Subcutaneous abdominal adipose tissue (tissue), 5 donors: Measurements from ENCODE around the gene DCP1B.
"Not testable (repeated sequence)": the region's sequence is repeated elsewhere in the genome, so short reads cannot be mapped to it uniquely, and the experiment has no call there.

Experiments
- H3K27ac ChIP-seq: one replicate; pipeline ENCODE4 v1.7.0; 2013; ENCODE audit warnings: low read depth, mild to moderate bottlenecking, inconsistent platforms, low read length, moderate library complexity
- H3K27me3 ChIP-seq, 5 donors: one replicate each; pipeline ENCODE4 v1.7.0; 2013; ENCODE audit warnings: low read length in 5 of 5, inconsistent platforms in 1 of 5; ENCODE audit not compliant: control insufficient read depth in 5 of 5, insufficient read depth in 4 of 5
- H3K36me3 ChIP-seq, 5 donors: one replicate each; pipeline ENCODE4 v1.7.0; 2013; ENCODE audit warnings: low read length in 5 of 5; ENCODE audit not compliant: control insufficient read depth in 5 of 5, insufficient read depth in 5 of 5
- H3K4me1 ChIP-seq, 5 donors: one replicate each; pipeline ENCODE4 v1.7.0; 2013; ENCODE audit warnings: low read length in 5 of 5, mild to moderate bottlenecking in 3 of 5, moderate library complexity in 1 of 5; ENCODE audit not compliant: control insufficient read depth in 5 of 5, insufficient read depth in 5 of 5
- H3K4me3 ChIP-seq, 5 donors: one replicate each; pipeline ENCODE4 v1.7.0; 2013; ENCODE audit warnings: low read length in 5 of 5, low read depth in 1 of 5
- H3K9ac ChIP-seq, 5 donors: one replicate each; pipeline ENCODE4 v1.7.0; 2013; ENCODE audit warnings: low read length in 5 of 5, mild to moderate bottlenecking in 4 of 5, moderate library complexity in 3 of 5
- H3K9me3 ChIP-seq, 5 donors: one replicate each; pipeline ENCODE4 v1.7.0; 2013; ENCODE audit warnings: low read length in 5 of 5; ENCODE audit not compliant: control insufficient read depth in 5 of 5
- donor health status: healthy.
- donor health status: healthy.
- donor health status: healthy.
- donor health status: healthy.
- donor health status: healthy.

DCP1B gene

GRCh38 chr12:1962051-1963020, 41.9 kb downstream of the DCP1B start:
- no peak overlapping the region for H3K27ac ChIP-seq
- no peak overlapping the region for H3K4me3 ChIP-seq
- no peaks in the 10 kb centered on the region for H3K27me3 ChIP-seq
- peaks cover 18 to 50% (median 44%) of the 10 kb centered on the region in 5 donors for H3K36me3 ChIP-seq
- no peaks in the 10 kb centered on the region for H3K4me1 ChIP-seq
- no peaks in the 10 kb centered on the region for H3K9me3 ChIP-seq
- no peak overlapping the region for H3K9ac ChIP-seq

- no peak overlapping the region for H3K27ac ChIP-seq
- H3K36me3 ChIP-seq, result peaks cover 12 to 49% (median 28%) of the 10 kb centered on the region in 5 donors
- no peaks in the 10 kb centered on the region for H3K9me3 ChIP-seq
- no peak overlapping the region for H3K9ac ChIP-seq
- no peak overlapping the region for H3K4me3 ChIP-seq
- no peaks in the 10 kb centered on the region for H3K27me3 ChIP-seq
- H3K4me1 ChIP-seq, result no peaks in the 10 kb centered on the region
Measured at GRCh38 chr12:1956716-1957115, 47.5 kb downstream of the DCP1B start.

- Histone ChIP-seq H3K9me3 (no peaks in the 10 kb centered on the region), H3K9ac (no peak overlapping the region), H3K4me3 (no peak overlapping the region), H3K36me3 (peaks cover 21 to 75% (median 69%) of the 10 kb centered on the region in 5 donors), H3K27me3 (no peaks in the 10 kb centered on the region), H3K4me1 (peaks cover 0 to 10% (median 6%) of the 10 kb centered on the region in 5 donors), H3K27ac (no peak overlapping the region)
Measured at GRCh38 chr12:1949771-1950470, 54.3 kb downstream of the DCP1B start.

- H3K27ac ChIP-seq, result no peak overlapping the region
Measured at GRCh38 chr12:1948883-1949282, 55.4 kb downstream of the DCP1B start.

GRCh38 chr12:1947081-1947480, 57.2 kb downstream of the DCP1B start:
- Histone ChIP-seq H3K4me3 (no peak overlapping the region), H3K36me3 (peaks cover 21 to 59% (median 46%) of the 10 kb centered on the region in 5 donors), H3K9ac (no peak overlapping the region), H3K27ac (no peak overlapping the region), H3K4me1 (peaks cover 0 to 10% (median 6%) of the 10 kb centered on the region in 5 donors), H3K9me3 (no peaks in the 10 kb centered on the region), H3K27me3 (no peaks in the 10 kb centered on the region)

More at GRCh38 chr12:1948883-1949282, 55.4 kb downstream of the DCP1B start:
- Histone ChIP-seq H3K4me1 (peaks cover 0 to 10% (median 6%) of the 10 kb centered on the region in 5 donors), H3K36me3 (peaks cover 21 to 70% (median 64%) of the 10 kb centered on the region in 5 donors), H3K9ac (no peak overlapping the region), H3K9me3 (no peaks in the 10 kb centered on the region), H3K27me3 (no peaks in the 10 kb centered on the region), H3K4me3 (no peak overlapping the region)

- H3K9me3 ChIP-seq, result no peaks in the 10 kb centered on the region
Measured at GRCh38 chr12:1946296-1946695, 58.0 kb downstream of the DCP1B start.

GRCh38 chr12:1945502-1945901, 58.8 kb downstream of the DCP1B start:
- H3K4me3 ChIP-seq, H3K27me3 ChIP-seq, H3K27ac ChIP-seq, H3K9me3 ChIP-seq, H3K9ac ChIP-seq, H3K4me1 ChIP-seq: not testable (repeated sequence)
- H3K36me3 ChIP-seq, result peaks cover 17 to 49% (median 42%) of the 10 kb centered on the region in 5 donors

More at GRCh38 chr12:1946296-1946695, 58.0 kb downstream of the DCP1B start:
- peaks cover 17 to 51% (median 40%) of the 10 kb centered on the region in 5 donors for H3K36me3 ChIP-seq
- H3K4me1 ChIP-seq, result peaks cover 0 to 10% (median 6%) of the 10 kb centered on the region in 5 donors
- H3K27ac ChIP-seq, result no peak overlapping the region
- H3K27me3 ChIP-seq, result no peaks in the 10 kb centered on the region
- H3K4me3 ChIP-seq, result no peak overlapping the region
- H3K9ac ChIP-seq, result no peak overlapping the region

- Histone ChIP-seq H3K9ac (peak overlapping the region in 2 of 5 donors; percentile 42 to 68), H3K9me3 (no peaks in the 10 kb centered on the region), H3K27ac (no peak overlapping the region), H3K27me3 (no peaks in the 10 kb centered on the region), H3K36me3 (peaks cover 0 to 16% (median 14%) of the 10 kb centered on the region in 5 donors), H3K4me3 (peak overlapping the region in 4 of 5 donors; percentile 22 to 52 (median 31)), H3K4me1 (peaks cover 2 to 18% (median 12%) of the 10 kb centered on the region in 5 donors)
Measured at GRCh38 chr12:1939801-1940607, 64.3 kb downstream of the DCP1B start.

GRCh38 chr12:1939331-1939730, 64.9 kb downstream of the DCP1B start:
- peaks cover 2 to 18% (median 12%) of the 10 kb centered on the region in 5 donors for H3K4me1 ChIP-seq

More at GRCh38 chr12:1939331-1939730, 64.9 kb downstream of the DCP1B start:
- Histone ChIP-seq H3K36me3 (peaks cover 0 to 16% (median 14%) of the 10 kb centered on the region in 5 donors), H3K9me3 (no peaks in the 10 kb centered on the region), H3K27ac (no peak overlapping the region), H3K27me3 (no peaks in the 10 kb centered on the region), H3K4me3 (peak overlapping the region in 1 of 5 donors; percentile 52), H3K9ac (no peak overlapping the region)
